Small intestine (tissue), 7 donors: ENCODE measurements around the gene SALL3. TPM values are rescaled to one million over a fixed set of nuclear protein-coding genes. Genes with fewer than 3 reads are reported as not detected.
A peak's percentile ranks its signal among the peaks of the same experiment; 100 is the strongest.

Source experiments
- DNase-seq, 2 donors: peaks; one replicate each; pipeline versions ENCODE4 v3.0.0 to v3.0.0-alpha.2; 2013
- FAIRE-seq: peaks from 2 replicates; lab custom pipeline; 2012; peaks lifted over from hg19 to GRCh38; lab: Jason Lieb, UNC
- H3K27ac ChIP-seq, 3 donors: one replicate each; pipeline ENCODE4 v1.5.1; 2013; ENCODE audit warnings: low read length in 2 of 3, mild to moderate bottlenecking in 2 of 3, control low read depth in 1 of 3, inconsistent platforms in 1 of 3, low read depth in 1 of 3, moderate library complexity in 1 of 3
- H3K27me3 ChIP-seq, 3 donors: one replicate each; pipeline ENCODE4 v1.6.1; 2013; ENCODE audit warnings: low read length in 3 of 3, inconsistent platforms in 1 of 3; ENCODE audit not compliant: control insufficient read depth in 3 of 3, insufficient read depth in 3 of 3
- H3K36me3 ChIP-seq, 3 donors: one replicate each; pipeline ENCODE4 v1.6.1; 2013; ENCODE audit warnings: low read length in 3 of 3, inconsistent platforms in 1 of 3, low read depth in 1 of 3, mild to moderate bottlenecking in 1 of 3, moderate library complexity in 1 of 3; ENCODE audit not compliant: control insufficient read depth in 3 of 3, insufficient read depth in 2 of 3
- H3K4me1 ChIP-seq, 3 donors: one replicate each; pipeline ENCODE4 v1.6.1; 2013; ENCODE audit warnings: low read length in 2 of 3, inconsistent platforms in 1 of 3, low read depth in 1 of 3, mild to moderate bottlenecking in 1 of 3, moderate library complexity in 1 of 3; ENCODE audit not compliant: control insufficient read depth in 3 of 3, insufficient read depth in 2 of 3
- H3K4me3 ChIP-seq, 3 donors: one replicate each; pipeline ENCODE4 v1.5.1; 2013; ENCODE audit warnings: low read length in 3 of 3, control low read depth in 1 of 3, inconsistent platforms in 1 of 3, low read depth in 1 of 3, mild to moderate bottlenecking in 1 of 3, moderate library complexity in 1 of 3
- H3K9me3 ChIP-seq, 2 donors: one replicate each; pipeline ENCODE4 v1.6.1; 2013; ENCODE audit warnings: low read depth in 1 of 2, low read length in 1 of 2; ENCODE audit not compliant: control insufficient read depth in 2 of 2, insufficient read depth in 1 of 2
- WGBS, 3 donors: extraction: QIAGEN DNeasy Blood & Tissue Kit; methylation state at CpG; one replicate each; pipeline ENCODE4 v1.1.7; 2013; 5-methylcytosine and 5-hydroxymethylcytosine counted together
- polyA plus RNA-seq, 4 donors: library from polyadenylated mRNA; stranded (reverse) in 3 of 4; unstranded in 1 of 4; fragments of 200-250 nt in 3 of 4; fragments of 120-200 nt in 1 of 4; gene quantifications; one replicate each; pipeline versions ENCODE4 v1.2.1 to v1.2.3, GENCODE V29; 2013
- donor health status: healthy with polysubstance abuse.
- donor health status: control.
- donor health status: control.
- donor health status: Bipolar disorder and iron deficiency.
- donor health status: healthy.

The SALL3 gene
- polyA plus RNA-seq, 4 donors, result under 0.01 to 0.01 TPM; not detected in 2

GRCh38 chr18:78998371-78999071 is 18.9 kb downstream of the SALL3 start:
- H3K4me3 ChIP-seq, result no peak overlapping the region
- no peaks in the 10 kb centered on the region for H3K36me3 ChIP-seq
- no peaks in the 10 kb centered on the region for H3K4me1 ChIP-seq
- FAIRE-seq (no peak), DNase-seq (no peak)
- 81% methylated on average over 18 of the region's 18 CpGs for WGBS, 3 donors
- peaks cover 0 to 4% (median 4%) of the 10 kb centered on the region in 3 donors for H3K27me3 ChIP-seq
- peaks cover 0 to 5% of the 10 kb centered on the region in 2 donors for H3K9me3 ChIP-seq
- H3K27ac ChIP-seq, result no peak overlapping the region

- H3K9me3 ChIP-seq, result peaks cover 0 to 3% of the 10 kb centered on the region in 2 donors
- no peaks in the 10 kb centered on the region for H3K4me1 ChIP-seq
- H3K27ac ChIP-seq, result no peak overlapping the region
- DNase-seq (peak in 1 of 2 donors; percentile 3), FAIRE-seq (no peak)
- H3K27me3 ChIP-seq, result peaks cover 0 to 4% (median 4%) of the 10 kb centered on the region in 3 donors
- no peak overlapping the region for H3K4me3 ChIP-seq
- WGBS, 3 donors, result 17 to 58% (median 42%) methylated on average over 8 of the region's 8 CpGs
- H3K36me3 ChIP-seq, result no peaks in the 10 kb centered on the region
Measured at GRCh38 chr18:78999939-79000338, 20.3 kb downstream of the SALL3 start.

DNA sequence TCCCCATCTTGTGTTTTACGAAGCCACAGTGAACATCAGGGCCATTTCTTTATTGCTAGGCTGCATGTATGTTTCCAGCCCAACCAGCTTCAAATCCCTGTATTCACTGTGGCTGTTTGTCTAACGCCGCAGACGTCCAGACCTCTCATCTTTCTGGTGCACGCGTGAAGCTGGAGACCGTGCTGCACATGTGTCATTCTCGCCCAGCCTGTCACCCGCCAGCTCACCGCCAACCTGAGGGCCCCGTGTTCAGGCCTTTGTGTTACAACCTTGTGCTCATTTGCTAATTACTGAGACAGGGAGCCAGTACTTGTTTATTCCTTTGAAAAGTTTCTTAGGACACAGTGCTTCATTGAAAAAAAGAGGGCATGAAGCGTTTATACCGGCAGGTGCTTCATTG is 21.4 kb downstream of the SALL3 start:
- 85 to 88% (median 86%) methylated on average over 13 of the region's 13 CpGs for WGBS, 3 donors
- H3K27me3 ChIP-seq, result peaks cover 0 to 4% (median 4%) of the 10 kb centered on the region in 3 donors
- DNase-seq (no peak), FAIRE-seq (no peak)
- peaks cover 0 to 2% of the 10 kb centered on the region in 2 donors for H3K9me3 ChIP-seq
- H3K27ac ChIP-seq, result no peak overlapping the region
- no peaks in the 10 kb centered on the region for H3K36me3 ChIP-seq
- no peak overlapping the region for H3K4me3 ChIP-seq
- no peaks in the 10 kb centered on the region for H3K4me1 ChIP-seq

DNA sequence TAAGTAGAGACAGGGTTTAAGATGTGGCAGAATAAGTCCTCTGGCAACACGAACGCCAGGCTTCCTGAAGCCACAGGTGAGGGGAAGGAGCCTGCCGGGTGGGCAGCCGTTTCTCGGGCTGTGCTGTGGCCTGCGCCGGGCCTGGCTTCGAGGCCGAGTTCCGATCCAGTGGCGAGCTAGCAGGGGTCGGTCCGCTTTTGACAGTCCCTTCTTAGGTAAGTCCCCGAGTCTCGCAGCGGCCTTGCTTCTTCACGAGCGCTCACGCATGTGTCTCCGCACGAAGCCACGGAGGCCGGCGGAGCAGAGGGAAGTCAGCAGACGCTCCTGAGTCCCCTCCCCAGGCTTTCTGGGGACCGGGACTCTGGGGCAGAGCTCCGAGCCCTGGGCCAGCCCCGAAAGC is 26.0 kb downstream of the SALL3 start:
- H3K4me3 ChIP-seq, result no peak overlapping the region
- no peak for DNase-seq
- no peak for FAIRE-seq
- WGBS, 3 donors, result 92 to 94% (median 94%) methylated on average over 27 to 28 of the region's 28 CpGs
- H3K27ac ChIP-seq, result no peak overlapping the region
- H3K4me1 ChIP-seq, result no peaks in the 10 kb centered on the region
- peaks cover 0 to 4% (median 4%) of the 10 kb centered on the region in 3 donors for H3K27me3 ChIP-seq
- H3K9me3 ChIP-seq, result peaks cover 0 to 11% of the 10 kb centered on the region in 2 donors
- no peaks in the 10 kb centered on the region for H3K36me3 ChIP-seq

- no peak for FAIRE-seq
- Histone ChIP-seq H3K36me3 (no peaks in the 10 kb centered on the region), H3K9me3 (peaks cover 0 to 11% of the 10 kb centered on the region in 2 donors), H3K27me3 (no peaks in the 10 kb centered on the region), H3K4me3 (no peak overlapping the region), H3K27ac (no peak overlapping the region), H3K4me1 (no peaks in the 10 kb centered on the region)
- no peak for DNase-seq
- WGBS, 3 donors, result 92 to 95% (median 94%) methylated on average over 55 to 67 of the region's 67 CpGs
Measured at GRCh38 chr18:79006106-79006795, 26.6 kb downstream of the SALL3 start.

GRCh38 chr18:79007440-79007839 is 27.8 kb downstream of the SALL3 start:
- no peaks in the 10 kb centered on the region for H3K36me3 ChIP-seq
- no peaks in the 10 kb centered on the region for H3K27me3 ChIP-seq
- no peak overlapping the region for H3K4me3 ChIP-seq
- H3K4me1 ChIP-seq, result no peaks in the 10 kb centered on the region
- FAIRE-seq, result no peak
- peaks cover 0 to 11% of the 10 kb centered on the region in 2 donors for H3K9me3 ChIP-seq
- no peak overlapping the region for H3K27ac ChIP-seq
- 79 to 86% (median 85%) methylated on average over 9 of the region's 9 CpGs for WGBS, 3 donors
- no peak for DNase-seq

DNA sequence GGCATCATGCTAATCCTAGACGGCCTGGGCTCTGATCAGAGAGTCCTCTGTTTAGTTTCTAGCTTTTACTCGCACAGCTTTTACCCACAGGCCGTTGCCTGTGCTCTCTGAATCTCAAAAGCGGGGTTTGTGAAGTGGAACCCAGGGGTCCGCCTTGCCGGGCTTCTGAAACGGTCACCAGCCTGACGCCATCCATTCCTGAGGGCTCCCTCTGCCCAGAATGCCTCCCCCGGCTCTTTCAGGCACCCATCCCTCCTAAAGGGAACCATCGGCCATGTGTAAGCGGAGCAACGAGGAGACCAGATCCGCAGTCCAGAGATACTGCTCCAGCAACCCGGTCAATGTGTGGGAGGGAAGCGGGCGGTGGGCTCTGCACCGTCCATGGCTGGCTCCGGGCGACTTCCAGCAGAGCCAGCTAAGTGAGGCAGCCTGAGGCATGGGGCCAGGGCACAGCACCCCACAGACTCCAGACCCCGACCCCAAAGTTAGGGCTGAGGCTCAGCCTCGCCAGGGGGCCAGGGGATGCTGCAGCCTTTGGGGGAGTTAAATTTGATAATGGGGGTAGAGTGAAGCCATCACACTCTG is 28.8 kb downstream of the SALL3 start:
- DNase-seq, result no peak
- no peaks in the 10 kb centered on the region for H3K4me1 ChIP-seq
- H3K36me3 ChIP-seq, result no peaks in the 10 kb centered on the region
- 89 to 91% (median 90%) methylated on average over 21 of the region's 21 CpGs for WGBS, 3 donors
- no peak overlapping the region for H3K4me3 ChIP-seq
- H3K9me3 ChIP-seq, result peaks cover 0 to 11% of the 10 kb centered on the region in 2 donors
- no peaks in the 10 kb centered on the region for H3K27me3 ChIP-seq
- no peak for FAIRE-seq
- no peak overlapping the region for H3K27ac ChIP-seq

DNA sequence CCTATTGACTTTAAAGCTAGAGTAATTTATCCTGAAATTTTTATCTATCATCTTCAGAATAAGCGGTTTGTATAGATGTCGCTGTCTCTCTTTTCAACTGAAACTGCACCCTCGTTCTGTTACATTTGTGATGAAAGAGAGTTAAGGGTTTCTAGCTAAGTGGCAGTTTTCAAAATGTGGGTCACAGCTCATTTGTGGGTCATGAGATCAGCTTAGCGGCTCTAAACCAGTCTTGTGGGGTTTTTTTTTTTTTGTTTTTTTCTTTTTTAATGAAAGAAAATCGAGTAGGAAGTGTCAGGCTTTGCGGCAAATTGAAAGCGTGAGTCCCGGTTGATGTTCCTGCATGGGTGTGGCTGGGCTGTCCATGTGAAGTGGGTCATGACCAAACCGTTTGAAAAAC is 31.2 kb downstream of the SALL3 start:
- Histone ChIP-seq H3K27me3 (no peaks in the 10 kb centered on the region), H3K4me1 (no peaks in the 10 kb centered on the region), H3K36me3 (no peaks in the 10 kb centered on the region), H3K9me3 (peaks cover 0 to 11% of the 10 kb centered on the region in 2 donors), H3K27ac (no peak overlapping the region), H3K4me3 (no peak overlapping the region)
- 77 to 78% (median 78%) methylated on average over 9 of the region's 9 CpGs for WGBS, 3 donors
- FAIRE-seq, result no peak
- no peak for DNase-seq
